CD4-positive, alpha-beta T cell treated with Interleukin-17A for 4 hours (primary cell): Measurements from ENCODE around the gene PDGFC.
A peak's percentile ranks its signal among the peaks of the same experiment; 100 is the strongest.

ENCODE experiments used
- DNase-seq: peaks from one replicate; pipeline ENCODE4 v3.0.0-alpha.2; 2020; ENCODE audit warnings: mixed read lengths

The PDGFC gene

GRCh38 chr4:156971676-156972378 lies at the start of gene PDGFC:
TSS of gene PDGFC (minus strand) at chr4:156971799. CDS start at chr4:156970903, 896 bp downstream.
- peak; percentile 2 for DNase-seq

GRCh38 chr4:157020882-157021281 lies 49.3 kb upstream of the PDGFC start:
- DNase-seq: no peak

GRCh38 chr4:157018920-157019490 lies 47.4 kb upstream of the PDGFC start:
- DNase-seq: no peak

- no peak for DNase-seq
These were observed 43.3 kb upstream of the PDGFC start for GRCh38 chr4:157014621-157015591.

- DNase-seq: no peak
These were observed 42.1 kb upstream of the PDGFC start for GRCh38 chr4:157013656-157014055.

GRCh38 chr4:157012781-157013180 lies 41.2 kb upstream of the PDGFC start:
- no peak for DNase-seq

- DNase-seq: no peak
These were observed 40.7 kb upstream of the PDGFC start for GRCh38 chr4:157012296-157012695.

GRCh38 chr4:157010630-157011029 lies 39.0 kb upstream of the PDGFC start:
- DNase-seq: no peak

GRCh38 chr4:157005831-157006230 lies 34.2 kb upstream of the PDGFC start:
- DNase-seq: no peak

GRCh38 chr4:157005193-157005592 lies 33.6 kb upstream of the PDGFC start:
- DNase-seq: no peak

GRCh38 chr4:157004279-157005161 lies 32.9 kb upstream of the PDGFC start:
- no peak for DNase-seq

- no peak for DNase-seq
These were observed 27.5 kb upstream of the PDGFC start for GRCh38 chr4:156999175-156999517.

GRCh38 chr4:156998500-156999174 lies 27.0 kb upstream of the PDGFC start:
- DNase-seq: no peak

- no peak for DNase-seq
These were observed 21.3 kb upstream of the PDGFC start for GRCh38 chr4:156992943-156993342.

- no peak for DNase-seq
These were observed 19.6 kb upstream of the PDGFC start for GRCh38 chr4:156991161-156991560.

GRCh38 chr4:156983366-156983765 lies 11.8 kb upstream of the PDGFC start:
- DNase-seq: no peak

GRCh38 chr4:156981262-156981769 lies 9.7 kb upstream of the PDGFC start:
- no peak for DNase-seq

- no peak for DNase-seq
These were observed 6.0 kb upstream of the PDGFC start for GRCh38 chr4:156977435-156978160.

GRCh38 chr4:156976147-156976546 lies 4.5 kb upstream of the PDGFC start:
- DNase-seq: no peak

GRCh38 chr4:156975686-156976085 lies 4.1 kb upstream of the PDGFC start:
- DNase-seq: no peak

GRCh38 chr4:156974264-156974663 lies 2.7 kb upstream of the PDGFC start:
- DNase-seq: no peak
